Activated T-helper 1 cell treated with anti-CD3 and anti-CD28 coated beads, Interleukin-2, amount 50 U/mL, for 16 hours (primary cell): Measurements from ENCODE around the gene ADAMTS19.
"Not testable (repeated sequence)": the region's sequence is repeated elsewhere in the genome, so short reads cannot be mapped to it uniquely, and the experiment has no call there.

Experiments used
- DNase-seq, 2 donors: peaks; one replicate each; pipeline ENCODE4 v3.0.0-alpha.2; 2020; ENCODE audit warnings: low read depth in 1 of 2, low spot score in 1 of 2

ADAMTS19 gene

DNA sequence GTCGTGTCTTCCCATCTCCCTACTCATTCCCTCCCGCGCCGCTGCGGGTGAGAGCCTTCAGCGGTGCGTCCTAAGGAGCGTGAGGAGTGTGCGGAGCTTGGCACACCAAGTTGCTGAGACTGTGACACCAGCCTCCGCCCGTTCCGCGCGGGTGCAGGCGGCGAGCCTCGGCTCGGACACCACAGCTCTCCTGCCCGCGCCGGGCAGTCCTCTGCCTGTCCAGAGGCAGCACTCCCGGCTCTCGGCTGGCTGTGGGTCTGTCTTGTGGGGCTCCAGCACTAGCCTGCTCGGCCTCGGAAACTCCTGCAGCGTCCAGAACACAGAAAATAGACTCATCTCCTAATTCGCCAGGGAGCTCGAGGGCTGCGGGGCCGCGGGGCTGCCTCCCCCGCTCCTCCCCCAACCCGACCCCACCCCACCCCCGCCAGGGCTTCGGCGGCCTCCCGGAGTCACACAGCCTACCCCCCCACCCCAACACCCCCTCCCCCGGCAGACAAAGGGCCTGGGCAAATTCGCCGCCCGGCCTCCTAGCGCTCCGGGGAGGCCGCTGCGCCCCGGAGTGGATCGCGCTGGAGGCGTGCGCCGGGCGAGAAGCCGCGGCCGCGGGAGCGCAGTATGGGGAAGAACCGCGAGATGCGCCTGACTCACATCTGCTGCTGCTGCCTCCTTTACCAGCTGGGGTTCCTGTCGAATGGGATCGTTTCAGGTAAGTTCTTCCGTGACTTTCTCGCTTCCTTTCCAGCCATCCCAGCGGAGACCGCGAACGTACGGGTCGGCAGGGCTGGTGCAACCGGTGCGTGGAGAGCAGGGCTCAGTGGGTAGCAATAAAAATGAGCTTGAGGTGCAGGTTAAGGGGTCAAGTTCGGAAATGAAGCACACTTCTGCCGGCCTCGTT lies at the start of gene ADAMTS19:
TSS of gene ADAMTS19 (plus strand) at position 522 of the 895 bp plus-strand sequence. CDS start at position 616, 94 bp downstream.
- no peak for DNase-seq

GRCh38 chr5:129410488-129410887 lies 49.6 kb upstream of the ADAMTS19 start:
- no peak for DNase-seq

DNA sequence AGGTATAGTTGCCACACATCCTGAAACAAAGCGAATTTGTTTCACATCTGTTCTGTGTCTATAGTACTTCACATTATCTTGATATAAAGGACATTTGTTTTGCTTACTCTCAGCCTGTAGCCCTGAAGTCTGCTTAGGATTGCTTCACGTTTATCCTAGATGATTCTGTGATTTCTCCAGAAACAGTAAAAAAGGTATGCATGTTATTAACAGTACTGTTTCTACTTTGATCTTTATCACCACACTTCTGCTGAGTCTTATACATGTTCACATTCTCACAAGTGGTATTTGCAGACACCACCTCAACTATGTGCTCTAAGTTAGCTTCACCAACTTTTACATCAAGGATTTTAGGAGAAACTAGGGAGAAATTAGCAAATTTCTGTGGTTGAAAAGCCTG lies 47.4 kb upstream of the ADAMTS19 start:
- no peak for DNase-seq

- no peak for DNase-seq
Measured at GRCh38 chr5:129413570-129413969, 46.5 kb upstream of the ADAMTS19 start.

- DNase-seq: no peak
Measured at GRCh38 chr5:129419292-129419691, 40.8 kb upstream of the ADAMTS19 start.

DNA sequence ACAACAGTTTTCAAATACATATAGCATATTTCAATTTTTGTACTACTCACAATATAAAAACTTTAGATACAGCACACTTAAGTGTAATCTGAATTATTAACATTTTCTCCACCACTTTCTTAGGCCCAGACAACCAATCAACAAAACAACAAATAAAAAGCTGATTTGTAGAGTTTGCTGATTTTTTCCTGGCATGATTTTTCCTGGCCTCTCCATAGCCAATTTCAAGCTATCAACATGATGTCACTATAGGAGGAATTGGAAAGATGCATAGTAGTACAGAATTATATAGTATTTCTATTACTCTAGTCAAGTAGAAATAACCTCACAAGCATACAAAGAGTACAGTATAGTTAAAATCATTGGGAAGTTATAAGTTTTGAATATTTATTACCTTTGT lies 35.1 kb upstream of the ADAMTS19 start:
- DNase-seq: no peak

- no peak for DNase-seq
Measured at GRCh38 chr5:129426071-129426470, 34.0 kb upstream of the ADAMTS19 start.

- not testable (repeated sequence) for DNase-seq
Measured at GRCh38 chr5:129428636-129429035, 31.5 kb upstream of the ADAMTS19 start.

- DNase-seq: no peak
Measured at GRCh38 chr5:129431406-129431805, 28.7 kb upstream of the ADAMTS19 start.

DNA sequence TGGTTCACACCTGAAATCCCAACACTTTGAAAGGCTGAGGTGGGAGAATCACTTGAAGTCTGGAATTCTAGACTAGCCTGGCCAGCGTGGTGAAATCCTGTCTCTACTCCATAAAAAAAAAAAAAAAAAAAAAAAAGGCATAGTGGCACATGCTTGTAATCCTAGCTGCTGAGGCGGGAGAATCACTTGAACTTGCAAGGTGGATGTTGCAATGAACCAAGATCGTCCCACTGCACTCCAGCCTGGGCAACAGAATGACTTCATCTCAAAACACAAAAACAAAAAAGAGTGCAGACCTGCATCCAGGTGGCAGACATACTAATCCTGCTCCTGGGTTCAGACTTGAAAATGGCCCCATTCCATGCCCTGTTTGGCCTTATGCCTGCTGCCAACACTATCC lies 21.8 kb upstream of the ADAMTS19 start:
- DNase-seq: no peak

DNA sequence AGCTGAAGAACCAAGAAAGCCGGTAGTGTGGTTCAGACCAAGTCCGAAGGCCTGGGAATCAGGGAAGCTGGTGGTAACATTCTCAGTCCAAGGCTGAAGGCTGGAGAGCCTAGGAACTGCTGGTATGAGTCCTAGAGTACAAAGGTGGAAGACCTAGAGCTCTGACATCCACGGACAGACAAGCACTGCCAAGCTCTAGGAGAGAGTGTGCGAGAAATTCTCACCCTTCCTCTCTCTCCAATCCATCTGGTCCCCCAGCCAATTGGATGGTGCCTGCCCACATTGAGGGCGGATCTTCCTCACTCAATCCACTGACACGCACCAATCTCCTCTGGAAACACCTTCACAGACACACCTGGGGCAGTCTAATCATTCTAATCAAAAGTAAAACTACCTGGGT lies 19.7 kb upstream of the ADAMTS19 start:
- no peak for DNase-seq

DNA sequence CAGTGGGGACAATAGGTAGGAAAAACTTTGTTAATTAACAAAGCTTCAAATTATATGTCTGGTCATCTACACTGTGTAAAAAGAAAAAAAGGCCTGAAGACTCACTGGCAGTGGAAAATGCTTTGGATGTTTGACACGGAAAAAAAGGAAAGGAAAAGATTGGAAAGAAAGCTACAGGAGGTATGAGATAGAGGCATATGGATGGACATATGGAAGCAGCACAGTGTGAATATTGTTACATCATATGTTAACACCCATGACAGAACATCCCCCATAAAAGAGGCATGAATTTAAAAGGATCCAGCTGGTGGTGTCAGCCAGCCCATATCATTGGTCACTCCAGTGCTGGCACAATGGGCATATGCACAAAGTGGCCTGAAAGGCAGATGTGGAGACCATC lies 19.0 kb upstream of the ADAMTS19 start:
- DNase-seq: no peak

DNA sequence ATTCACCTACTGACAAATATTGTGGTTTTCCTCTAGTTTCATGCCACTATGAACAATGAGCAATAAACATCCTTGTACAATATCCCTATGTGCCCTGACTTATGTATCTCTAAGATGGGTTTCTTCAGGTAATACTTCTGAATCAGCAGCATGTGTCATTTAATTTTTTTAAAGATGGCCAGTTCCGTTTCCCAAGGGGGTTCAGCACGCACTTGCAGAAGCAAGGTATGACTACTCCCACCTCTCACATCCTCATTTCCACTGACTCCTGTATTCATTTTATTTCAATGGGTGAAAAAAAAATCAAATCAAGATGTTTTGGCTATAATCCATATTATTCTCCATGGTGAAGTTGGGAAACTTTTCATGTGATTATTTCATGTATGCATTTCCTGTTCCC lies 14.7 kb upstream of the ADAMTS19 start:
- DNase-seq: no peak

DNA sequence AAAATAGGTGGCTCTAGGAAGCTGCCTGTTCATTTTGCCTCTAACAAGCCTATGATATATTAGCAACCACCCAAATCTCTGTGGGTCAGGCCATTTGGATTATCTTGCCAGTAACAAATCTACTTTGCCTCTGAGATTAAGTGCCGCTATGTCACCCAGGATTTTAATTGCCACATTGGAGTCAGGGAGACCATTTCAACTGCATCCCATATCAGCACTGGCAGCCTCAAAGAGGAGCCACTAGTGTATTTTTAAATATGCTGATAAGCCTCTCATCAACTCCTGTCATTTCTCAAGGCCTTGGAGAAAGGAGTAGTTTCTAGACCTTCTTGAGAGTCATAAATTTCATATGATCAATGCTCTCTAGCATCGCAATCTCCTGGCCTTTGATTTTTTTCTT lies 12.1 kb upstream of the ADAMTS19 start:
- DNase-seq: no peak

DNA sequence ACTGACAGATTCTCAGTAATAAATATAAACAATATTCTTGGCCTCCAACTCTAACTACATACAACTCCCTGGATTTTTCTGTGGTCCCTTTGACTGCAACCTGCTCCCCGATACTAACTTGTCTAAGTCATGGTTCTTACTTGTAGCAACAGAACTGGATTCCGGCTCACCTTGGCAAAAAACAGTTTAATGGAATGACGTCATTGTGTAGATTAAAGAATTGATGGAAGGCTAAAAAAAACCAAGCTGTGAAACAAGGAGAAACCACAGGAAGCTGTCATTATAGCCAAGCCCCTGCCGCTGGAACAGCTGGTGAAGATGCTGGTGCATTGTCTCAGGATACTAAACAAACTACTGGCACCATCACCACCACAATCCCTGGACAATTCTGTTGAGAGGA lies 11.4 kb upstream of the ADAMTS19 start:
- no peak for DNase-seq

GRCh38 chr5:129454461-129454860 lies 5.6 kb upstream of the ADAMTS19 start:
- DNase-seq: no peak

GRCh38 chr5:129459450-129459776 lies 685 bp upstream of the ADAMTS19 start:
- DNase-seq: no peak

GRCh38 chr5:129460672-129460935 lies 506 bp downstream of the ADAMTS19 start:
- no peak for DNase-seq

GRCh38 chr5:129460936-129461710 lies 1.0 kb downstream of the ADAMTS19 start:
- DNase-seq: no peak

DNA sequence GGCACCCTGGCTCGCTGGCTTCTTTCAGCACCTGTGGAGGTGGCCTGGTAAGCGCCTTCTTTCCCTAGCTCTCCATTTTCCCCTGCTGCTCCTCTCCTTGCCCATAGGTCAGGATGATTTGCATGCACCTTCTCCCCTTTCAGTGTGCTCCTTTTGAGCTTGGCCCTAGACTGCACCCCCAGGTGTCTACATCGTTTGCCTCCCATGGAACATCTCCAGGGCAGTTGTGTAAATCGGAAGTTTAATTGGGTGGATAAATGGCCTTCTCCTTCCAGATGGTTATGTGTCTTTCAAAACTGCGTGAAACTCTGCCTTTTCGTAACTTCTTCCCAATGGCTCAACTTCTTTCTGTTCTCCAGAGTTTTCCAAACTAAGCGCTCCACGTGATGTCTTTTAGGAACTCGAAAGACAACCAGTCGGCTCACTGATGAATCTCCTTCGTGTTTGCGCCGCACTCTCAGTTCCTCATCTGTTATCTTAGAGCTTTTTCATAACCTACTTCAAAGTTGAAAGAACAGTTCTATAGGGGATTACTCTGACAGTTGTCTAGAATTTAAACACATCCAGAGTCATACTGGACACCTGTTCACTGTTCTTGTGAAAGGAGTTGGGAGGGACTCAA lies 1.7 kb downstream of the ADAMTS19 start:
- DNase-seq: no peak

GRCh38 chr5:129465776-129466344 lies 5.8 kb downstream of the ADAMTS19 start:
- DNase-seq: no peak

- no peak for DNase-seq
Measured at GRCh38 chr5:129474544-129474943, 14.4 kb downstream of the ADAMTS19 start.
